Measurements from ENCODE around the gene P3H2. TPM values are rescaled to one million over a fixed set of nuclear protein-coding genes. Genes with fewer than 3 reads are reported as not detected.
"Not testable (repeated sequence)": the region's sequence is repeated elsewhere in the genome, so short reads cannot be mapped to it uniquely, and the experiment has no call there.

The P3H2 gene
- total RNA-seq (12.7 TPM), polyA plus RNA-seq (9.8 TPM)

GRCh38 chr3:190120269-190121060 lies at the start of gene P3H2:
Gene P3H2 (minus strand): TSS chr3:190120897. CDS start chr3:190120731, 166 bp downstream.
- WGBS = under 1% methylated on average over 100 of the region's 100 CpGs
- Histone ChIP-seq H3K4me1 (ENCODE audit: insufficient read depth) (peaks cover 2% of the 10 kb centered on the region), H3K27ac (ENCODE audit: low read depth) (peak within 1 kb of the TSS; percentile 71), H3K36me3 (ENCODE audit: insufficient read depth) (no peaks in the 10 kb centered on the region), H3K4me3 (ENCODE audit: low read depth, low read length) (peak within 1 kb of the TSS; percentile 69)
- peak; percentile 79 for DNase-seq (ENCODE audit: extremely low spot score)

GRCh38 chr3:190169877-190170276 lies 49.2 kb upstream of the P3H2 start:
- no peaks in the 10 kb centered on the region for H3K4me1 ChIP-seq (ENCODE audit: insufficient read depth)
- 77% methylated on average over 2 of the region's 2 CpGs for WGBS
- H3K27ac ChIP-seq (ENCODE audit: low read depth) = no peak overlapping the region
- DNase-seq (ENCODE audit: extremely low spot score) = no peak
- H3K36me3 ChIP-seq (ENCODE audit: insufficient read depth) = no peaks in the 10 kb centered on the region
- H3K4me3 ChIP-seq (ENCODE audit: low read depth, low read length) = no peak overlapping the region

- no peak for DNase-seq (ENCODE audit: extremely low spot score)
- H3K4me1 ChIP-seq (ENCODE audit: insufficient read depth) = no peaks in the 10 kb centered on the region
- no peak overlapping the region for H3K4me3 ChIP-seq (ENCODE audit: low read depth, low read length)
- WGBS = 70% methylated on average over 4 of the region's 4 CpGs
- H3K36me3 ChIP-seq (ENCODE audit: insufficient read depth) = no peaks in the 10 kb centered on the region
- H3K27ac ChIP-seq (ENCODE audit: low read depth) = no peak overlapping the region
Measured at GRCh38 chr3:190169243-190169642, 48.5 kb upstream of the P3H2 start.

- 56% methylated on average over 6 of the region's 6 CpGs for WGBS
- Histone ChIP-seq H3K4me3 (ENCODE audit: low read depth, low read length) (no peak overlapping the region), H3K4me1 (ENCODE audit: insufficient read depth) (no peaks in the 10 kb centered on the region), H3K36me3 (ENCODE audit: insufficient read depth) (no peaks in the 10 kb centered on the region), H3K27ac (ENCODE audit: low read depth) (no peak overlapping the region)
- DNase-seq (ENCODE audit: extremely low spot score) = no peak
Measured at GRCh38 chr3:190167936-190168680, 47.4 kb upstream of the P3H2 start.

GRCh38 chr3:190166948-190167347 lies 46.3 kb upstream of the P3H2 start:
- Histone ChIP-seq H3K4me3 (ENCODE audit: low read depth, low read length) (no peak overlapping the region), H3K27ac (ENCODE audit: low read depth) (no peak overlapping the region), H3K4me1 (ENCODE audit: insufficient read depth) (no peaks in the 10 kb centered on the region), H3K36me3 (ENCODE audit: insufficient read depth) (no peaks in the 10 kb centered on the region)
- 84% methylated on average over 4 of the region's 4 CpGs for WGBS
- no peak for DNase-seq (ENCODE audit: extremely low spot score)

- Histone ChIP-seq H3K4me1 (ENCODE audit: insufficient read depth) (no peaks in the 10 kb centered on the region), H3K4me3 (ENCODE audit: low read depth, low read length) (no peak overlapping the region), H3K36me3 (ENCODE audit: insufficient read depth) (no peaks in the 10 kb centered on the region), H3K27ac (ENCODE audit: low read depth) (no peak overlapping the region)
- DNase-seq (ENCODE audit: extremely low spot score) = no peak
Measured at GRCh38 chr3:190165253-190165652, 44.6 kb upstream of the P3H2 start.

GRCh38 chr3:190162013-190162412 lies 41.3 kb upstream of the P3H2 start:
- H3K4me1 ChIP-seq (ENCODE audit: insufficient read depth); H3K4me3 ChIP-seq (ENCODE audit: low read depth, low read length); H3K36me3 ChIP-seq (ENCODE audit: insufficient read depth); H3K27ac ChIP-seq (ENCODE audit: low read depth); DNase-seq (ENCODE audit: extremely low spot score): not testable (repeated sequence)
- WGBS = 79% methylated on average over 9 of the region's 9 CpGs

GRCh38 chr3:190159902-190160435 lies 39.3 kb upstream of the P3H2 start:
- no peak overlapping the region for H3K27ac ChIP-seq (ENCODE audit: low read depth)
- no peaks in the 10 kb centered on the region for H3K4me1 ChIP-seq (ENCODE audit: insufficient read depth)
- DNase-seq (ENCODE audit: extremely low spot score) = no peak
- H3K36me3 ChIP-seq (ENCODE audit: insufficient read depth) = no peaks in the 10 kb centered on the region
- WGBS = 85% methylated on average over 5 of the region's 5 CpGs
- H3K4me3 ChIP-seq (ENCODE audit: low read depth, low read length) = no peak overlapping the region

GRCh38 chr3:190158261-190158660 lies 37.6 kb upstream of the P3H2 start:
- Histone ChIP-seq H3K27ac (ENCODE audit: low read depth) (no peak overlapping the region), H3K4me3 (ENCODE audit: low read depth, low read length) (no peak overlapping the region), H3K36me3 (ENCODE audit: insufficient read depth) (no peaks in the 10 kb centered on the region), H3K4me1 (ENCODE audit: insufficient read depth) (no peaks in the 10 kb centered on the region)
- 61% methylated on average over 2 of the region's 2 CpGs for WGBS
- DNase-seq (ENCODE audit: extremely low spot score) = no peak

- no peak for DNase-seq (ENCODE audit: extremely low spot score)
- 79% methylated on average over 4 of the region's 4 CpGs for WGBS
- Histone ChIP-seq H3K36me3 (ENCODE audit: insufficient read depth) (no peaks in the 10 kb centered on the region), H3K27ac (ENCODE audit: low read depth) (no peak overlapping the region), H3K4me3 (ENCODE audit: low read depth, low read length) (no peak overlapping the region), H3K4me1 (ENCODE audit: insufficient read depth) (no peaks in the 10 kb centered on the region)
Measured at GRCh38 chr3:190155752-190156151, 35.1 kb upstream of the P3H2 start.

- 76% methylated on average over 3 of the region's 3 CpGs for WGBS
Measured at GRCh38 chr3:190150681-190151080, 30.0 kb upstream of the P3H2 start.

GRCh38 chr3:190149830-190150619 lies 29.3 kb upstream of the P3H2 start:
- H3K36me3 ChIP-seq (ENCODE audit: insufficient read depth); H3K4me3 ChIP-seq (ENCODE audit: low read depth, low read length); H3K27ac ChIP-seq (ENCODE audit: low read depth); DNase-seq (ENCODE audit: extremely low spot score); H3K4me1 ChIP-seq (ENCODE audit: insufficient read depth): not testable (repeated sequence)
- 79% methylated on average over 6 of the region's 6 CpGs for WGBS

More at GRCh38 chr3:190150681-190151080, 30.0 kb upstream of the P3H2 start:
- Histone ChIP-seq H3K27ac (ENCODE audit: low read depth) (no peak overlapping the region), H3K4me3 (ENCODE audit: low read depth, low read length) (no peak overlapping the region), H3K36me3 (ENCODE audit: insufficient read depth) (no peaks in the 10 kb centered on the region), H3K4me1 (ENCODE audit: insufficient read depth) (no peaks in the 10 kb centered on the region)
- no peak for DNase-seq (ENCODE audit: extremely low spot score)

GRCh38 chr3:190144793-190145192 lies 24.1 kb upstream of the P3H2 start:
- not testable (repeated sequence) for H3K4me1 ChIP-seq (ENCODE audit: insufficient read depth); H3K36me3 ChIP-seq (ENCODE audit: insufficient read depth); H3K4me3 ChIP-seq (ENCODE audit: low read depth, low read length); DNase-seq (ENCODE audit: extremely low spot score); H3K27ac ChIP-seq (ENCODE audit: low read depth)
- WGBS = 91% methylated on average over 7 of the region's 7 CpGs

Measured in urinary bladder (tissue), 4 donors.